Panc1 (cell line): ENCODE results near the gene BRPF1.

Source experiments
- POLR2AphosphoS5 ChIP-seq: IDR thresholded peaks from 2 replicates; pipeline ENCODE4 v1.6.1; 2012; ENCODE audit warnings: mild to moderate bottlenecking, low read depth, low read length, moderate library complexity
- SIN3A ChIP-seq: IDR thresholded peaks from 2 replicates; pipeline ENCODE4 v1.6.1; 2012; ENCODE audit warnings: low read depth, mild to moderate bottlenecking, low read length, moderate library complexity, borderline replicate concordance; ENCODE audit not compliant: insufficient read depth
- TF ChIP-seq, protein P1 (sequence below): fragments of 450-650 bp; IDR thresholded peaks from 2 replicates; pipeline ENCODE4 v1.5.1; 2017; ENCODE audit warnings: mild to moderate bottlenecking
- TF ChIP-seq, protein P2 (sequence below), 2 experiments: IDR thresholded peaks; 2 replicates each; pipeline ENCODE4 v1.6.1; 2011 to 2012; ENCODE audit warnings: low read depth in 2 of 2, control low read depth in 1 of 2, low read length in 1 of 2, mild to moderate bottlenecking in 1 of 2, moderate library complexity in 1 of 2; ENCODE audit not compliant: insufficient read depth in 1 of 2

DNA sequence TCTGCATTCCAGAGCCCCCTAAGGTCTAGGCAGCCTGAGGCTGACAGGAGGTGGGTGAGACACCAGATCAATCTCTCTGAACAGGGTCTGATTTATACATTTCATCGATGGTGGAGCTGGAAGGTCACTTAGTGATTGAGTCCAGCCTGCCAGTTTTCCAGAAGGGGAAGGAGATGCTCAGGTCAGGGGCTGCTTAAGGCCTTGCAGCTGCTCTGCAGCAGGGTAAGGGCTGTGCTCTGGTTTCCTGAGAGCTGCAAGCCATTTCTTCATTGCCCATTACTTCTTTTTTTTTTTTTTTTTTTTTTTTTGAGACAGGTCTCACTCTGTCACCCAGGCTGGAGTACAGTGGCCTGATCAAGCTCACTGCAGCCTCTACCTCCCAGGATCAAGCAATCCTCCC lies 50.0 kb downstream of the BRPF1 start:
- TF ChIP-seq, protein P1, sequence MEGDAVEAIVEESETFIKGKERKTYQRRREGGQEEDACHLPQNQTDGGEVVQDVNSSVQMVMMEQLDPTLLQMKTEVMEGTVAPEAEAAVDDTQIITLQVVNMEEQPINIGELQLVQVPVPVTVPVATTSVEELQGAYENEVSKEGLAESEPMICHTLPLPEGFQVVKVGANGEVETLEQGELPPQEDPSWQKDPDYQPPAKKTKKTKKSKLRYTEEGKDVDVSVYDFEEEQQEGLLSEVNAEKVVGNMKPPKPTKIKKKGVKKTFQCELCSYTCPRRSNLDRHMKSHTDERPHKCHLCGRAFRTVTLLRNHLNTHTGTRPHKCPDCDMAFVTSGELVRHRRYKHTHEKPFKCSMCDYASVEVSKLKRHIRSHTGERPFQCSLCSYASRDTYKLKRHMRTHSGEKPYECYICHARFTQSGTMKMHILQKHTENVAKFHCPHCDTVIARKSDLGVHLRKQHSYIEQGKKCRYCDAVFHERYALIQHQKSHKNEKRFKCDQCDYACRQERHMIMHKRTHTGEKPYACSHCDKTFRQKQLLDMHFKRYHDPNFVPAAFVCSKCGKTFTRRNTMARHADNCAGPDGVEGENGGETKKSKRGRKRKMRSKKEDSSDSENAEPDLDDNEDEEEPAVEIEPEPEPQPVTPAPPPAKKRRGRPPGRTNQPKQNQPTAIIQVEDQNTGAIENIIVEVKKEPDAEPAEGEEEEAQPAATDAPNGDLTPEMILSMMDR = no peak
- TF ChIP-seq POLR2AphosphoS5 (no peak), SIN3A (no peak)
- TF ChIP-seq, protein P2, sequence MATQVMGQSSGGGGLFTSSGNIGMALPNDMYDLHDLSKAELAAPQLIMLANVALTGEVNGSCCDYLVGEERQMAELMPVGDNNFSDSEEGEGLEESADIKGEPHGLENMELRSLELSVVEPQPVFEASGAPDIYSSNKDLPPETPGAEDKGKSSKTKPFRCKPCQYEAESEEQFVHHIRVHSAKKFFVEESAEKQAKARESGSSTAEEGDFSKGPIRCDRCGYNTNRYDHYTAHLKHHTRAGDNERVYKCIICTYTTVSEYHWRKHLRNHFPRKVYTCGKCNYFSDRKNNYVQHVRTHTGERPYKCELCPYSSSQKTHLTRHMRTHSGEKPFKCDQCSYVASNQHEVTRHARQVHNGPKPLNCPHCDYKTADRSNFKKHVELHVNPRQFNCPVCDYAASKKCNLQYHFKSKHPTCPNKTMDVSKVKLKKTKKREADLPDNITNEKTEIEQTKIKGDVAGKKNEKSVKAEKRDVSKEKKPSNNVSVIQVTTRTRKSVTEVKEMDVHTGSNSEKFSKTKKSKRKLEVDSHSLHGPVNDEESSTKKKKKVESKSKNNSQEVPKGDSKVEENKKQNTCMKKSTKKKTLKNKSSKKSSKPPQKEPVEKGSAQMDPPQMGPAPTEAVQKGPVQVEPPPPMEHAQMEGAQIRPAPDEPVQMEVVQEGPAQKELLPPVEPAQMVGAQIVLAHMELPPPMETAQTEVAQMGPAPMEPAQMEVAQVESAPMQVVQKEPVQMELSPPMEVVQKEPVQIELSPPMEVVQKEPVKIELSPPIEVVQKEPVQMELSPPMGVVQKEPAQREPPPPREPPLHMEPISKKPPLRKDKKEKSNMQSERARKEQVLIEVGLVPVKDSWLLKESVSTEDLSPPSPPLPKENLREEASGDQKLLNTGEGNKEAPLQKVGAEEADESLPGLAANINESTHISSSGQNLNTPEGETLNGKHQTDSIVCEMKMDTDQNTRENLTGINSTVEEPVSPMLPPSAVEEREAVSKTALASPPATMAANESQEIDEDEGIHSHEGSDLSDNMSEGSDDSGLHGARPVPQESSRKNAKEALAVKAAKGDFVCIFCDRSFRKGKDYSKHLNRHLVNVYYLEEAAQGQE (IDR thresholded peaks at IDR 0.05; ENCODE audit: insufficient read depth in 1 of 2, low read depth in 2 of 2, low read length in 1 of 2) = no peak
